A673 (cell line): ENCODE results near the gene B3GALT5. TPM values are rescaled to one million over a fixed set of nuclear protein-coding genes. Genes with fewer than 3 reads are reported as not detected.

Experiments used
- BruUV-seq: library from RNA; stranded (reverse); fragments of 400-500 nt; replicated peaks from 2 replicates; lab custom pipeline; 2021; lab: Mats Ljungman, UMichigan
- CTCF ChIA-PET: fragments of 300-600 bp; sonication (Branson Sonifier 250); formaldehyde crosslinking; loops from one replicate; lab custom pipeline; 2022; ENCODE audit warnings: antibody characterized with exemption; lab: Charles Lee
- POLR2A ChIA-PET: fragments of 300-600 bp; sonication (Branson Sonifier 250); formaldehyde crosslinking; loops from one replicate; lab custom pipeline; 2022; ENCODE audit warnings: antibody characterized with exemption; ENCODE audit not compliant: low non-redundant PET; lab: Charles Lee
- DNase-seq: peaks from one replicate; pipeline ENCODE4 v3.0.0-alpha.2; 2015; ENCODE audit warnings: low spot score
- H3K27ac ChIP-seq: fragments of 200-600 bp; sonication (generic); 2 replicates; pipeline ENCODE4 v1.5.1; 2016; ENCODE audit warnings: mixed run types, low read depth, mild to moderate bottlenecking, mixed read lengths, antibody characterized with exemption, low read length; ENCODE audit not compliant: poor library complexity, severe bottlenecking
- H3K27me3 ChIP-seq: fragments of 200-600 bp; sonication (generic); replicated peaks from 2 replicates; pipeline ENCODE4 v1.6.1; 2017; ENCODE audit warnings: mixed run types, low read depth, mild to moderate bottlenecking, mixed read lengths, antibody characterized with exemption, low read length; ENCODE audit not compliant: insufficient read depth, poor library complexity
- H3K36me3 ChIP-seq: fragments of 200-600 bp; sonication (generic); 2 replicates; pipeline ENCODE4 v1.6.1; 2016; ENCODE audit warnings: mixed run types, mild to moderate bottlenecking, mixed read lengths, antibody characterized with exemption, low read length; ENCODE audit not compliant: insufficient read depth, poor library complexity, severe bottlenecking
- H3K4me1 ChIP-seq: fragments of 200-600 bp; sonication (generic); 2 replicates; pipeline ENCODE4 v1.6.1; 2017; ENCODE audit warnings: mixed run types, mild to moderate bottlenecking, mixed read lengths, antibody characterized with exemption, low read length; ENCODE audit not compliant: insufficient read depth, poor library complexity, severe bottlenecking
- H3K4me3 ChIP-seq: fragments of 200-600 bp; sonication (generic); 2 replicates; pipeline ENCODE4 v1.5.1; 2016; ENCODE audit warnings: low read depth, mixed run types, mild to moderate bottlenecking, mixed read lengths, low read length; ENCODE audit not compliant: poor library complexity, severe bottlenecking
- H3K9me3 ChIP-seq: fragments of 200-600 bp; sonication (generic); 2 replicates; pipeline ENCODE4 v1.6.1; 2016; ENCODE audit warnings: mixed run types, low read depth, mild to moderate bottlenecking, mixed read lengths, antibody characterized with exemption, low read length; ENCODE audit not compliant: poor library complexity, severe bottlenecking
- CTCF ChIP-seq: fragments of 300-800, 200-600 bp; sonication (generic); conservative IDR thresholded peaks from 2 replicates; pipeline ENCODE4 v1.5.1; 2017; ENCODE audit warnings: low read depth, mild to moderate bottlenecking, antibody characterized with exemption, low read length, moderate library complexity, mixed read lengths
- EZH2 ChIP-seq: fragments of 200-600 bp; sonication (generic); IDR thresholded peaks from 2 replicates; pipeline ENCODE4 v1.6.1; 2017; ENCODE audit warnings: borderline replicate concordance, low read depth, mild to moderate bottlenecking, mixed read lengths, antibody characterized with exemption, low read length; ENCODE audit not compliant: poor library complexity, severe bottlenecking
- intact Hi-C: fragments of 100-400 bp; cut with micrococcal nuclease; formaldehyde crosslinking; loops from one replicate; pipeline ENCODE4 v1.10.0; 2022; ENCODE audit not compliant: unreplicated experiment
- total RNA-seq: library from RNA; stranded (reverse); gene quantifications from 2 replicates; pipeline ENCODE4 v1.2.3, GENCODE V29; 2021

B3GALT5 gene
- total RNA-seq, 1 experiment from 2014 or later = 0.32 TPM

GRCh38 chr21:39628385-39628784 is 15.6 kb downstream of the B3GALT5 start:
- H3K4me3 ChIP-seq = no peak overlapping the region
- no peaks in the 10 kb centered on the region for H3K4me1 ChIP-seq
- no peaks in the 10 kb centered on the region for H3K27me3 ChIP-seq
- intact Hi-C loops = no loop called here
- BruUV-seq = no TSS peak
- H3K27ac ChIP-seq = no peak overlapping the region
- CTCF ChIA-PET = no interaction called here
- no peaks in the 10 kb centered on the region for H3K9me3 ChIP-seq
- POLR2A ChIA-PET = no interaction called here
- DNase-seq = no peak
- no peak for TF ChIP-seq CTCF
- no peaks in the 10 kb centered on the region for H3K36me3 ChIP-seq

- H3K27ac ChIP-seq = no peak overlapping the region
- no peak for DNase-seq
- intact Hi-C loops = no loop called here
Observed at GRCh38 chr21:39630191-39630591, 17.5 kb downstream of the B3GALT5 start.

GRCh38 chr21:39630827-39631226 is 18.1 kb downstream of the B3GALT5 start:
- intact Hi-C loops = no loop called here
- Histone ChIP-seq H3K4me3 (no peak overlapping the region), H3K36me3 (no peaks in the 10 kb centered on the region), H3K27ac (no peak overlapping the region), H3K27me3 (no peaks in the 10 kb centered on the region), H3K9me3 (no peaks in the 10 kb centered on the region), H3K4me1 (no peaks in the 10 kb centered on the region)
- no TSS peak for BruUV-seq
- CTCF ChIA-PET = no interaction called here
- TF ChIP-seq CTCF = no peak
- no peak for TF ChIP-seq EZH2
- POLR2A ChIA-PET = no interaction called here
- no peak for DNase-seq

More at GRCh38 chr21:39630191-39630591, 17.5 kb downstream of the B3GALT5 start:
- H3K9me3 ChIP-seq = no peaks in the 10 kb centered on the region
- H3K4me3 ChIP-seq = no peak overlapping the region
- ChIA-PET CTCF (no interaction called here), POLR2A (interaction anchor here (0.6 kb wide), 1 partner anchor 24 kb away, joined by 3 read pairs; no protein-coding TSS in a partner anchor)
- H3K4me1 ChIP-seq = no peaks in the 10 kb centered on the region
- TF ChIP-seq CTCF (no peak), EZH2 (no peak)
- no TSS peak for BruUV-seq
- H3K36me3 ChIP-seq = no peaks in the 10 kb centered on the region
- H3K27me3 ChIP-seq = no peaks in the 10 kb centered on the region
